Inferior parietal cortex (tissue), 1 donor: ENCODE results near the gene RGS7.
"Not testable (repeated sequence)": the region's sequence is repeated elsewhere in the genome, so short reads cannot be mapped to it uniquely, and the experiment has no call there.

Source experiments
- DNase-seq: peaks from one replicate; pipeline ENCODE4 v3.0.0-alpha.2; 2016; ENCODE audit errors: extremely low spot score

Gene RGS7

DNA sequence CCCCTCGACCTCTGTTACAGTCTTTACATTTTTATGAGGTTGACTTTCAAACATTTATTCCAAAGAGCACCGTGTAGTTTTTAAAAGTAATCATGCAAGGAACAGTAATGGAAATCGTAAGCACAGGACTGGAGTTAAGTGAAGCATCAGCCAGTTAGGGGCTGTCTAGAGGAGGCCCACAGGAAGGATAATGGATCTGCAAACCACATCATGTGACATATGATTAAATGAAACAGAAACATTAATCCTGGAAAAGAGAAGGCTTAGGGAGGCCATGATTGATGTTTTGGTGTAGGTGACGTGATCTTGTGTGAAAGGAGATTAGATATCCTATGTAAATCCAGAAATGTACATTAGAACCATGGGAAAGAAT is 25.0 kb downstream of the RGS7 start:
- DNase-seq, result no peak

DNA sequence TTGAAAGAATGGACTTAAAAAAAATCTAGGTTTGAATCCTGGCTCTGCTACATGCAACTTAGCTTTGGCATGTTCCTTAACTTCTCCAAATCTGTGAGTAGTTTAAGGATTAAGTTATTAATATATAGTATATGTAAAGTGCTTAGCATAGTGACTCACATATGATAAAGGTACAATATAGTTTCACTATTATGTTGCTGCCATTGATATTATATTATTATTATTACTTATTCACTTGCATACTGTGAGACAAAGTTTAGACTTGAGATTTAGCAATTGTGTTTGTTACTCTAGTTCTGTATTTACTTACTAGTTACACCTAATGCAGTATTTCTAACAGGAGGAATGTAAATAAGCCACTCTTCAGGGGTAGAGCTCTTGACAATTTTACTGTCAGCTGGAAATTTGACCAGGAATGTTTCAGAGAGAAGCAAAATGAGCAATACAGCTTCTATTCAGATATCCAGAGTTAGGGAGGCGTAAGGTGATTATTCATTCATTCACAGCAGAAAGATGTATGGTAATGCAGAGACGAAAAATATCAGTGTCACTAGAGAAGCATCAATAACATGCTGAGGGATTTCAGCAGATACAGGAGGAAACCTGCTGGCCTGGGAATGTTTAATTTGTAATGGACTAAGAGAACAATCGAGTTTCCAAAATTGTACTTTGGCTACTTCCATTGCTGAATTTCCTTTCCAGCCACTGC is 25.5 kb downstream of the RGS7 start:
- no peak for DNase-seq

DNA sequence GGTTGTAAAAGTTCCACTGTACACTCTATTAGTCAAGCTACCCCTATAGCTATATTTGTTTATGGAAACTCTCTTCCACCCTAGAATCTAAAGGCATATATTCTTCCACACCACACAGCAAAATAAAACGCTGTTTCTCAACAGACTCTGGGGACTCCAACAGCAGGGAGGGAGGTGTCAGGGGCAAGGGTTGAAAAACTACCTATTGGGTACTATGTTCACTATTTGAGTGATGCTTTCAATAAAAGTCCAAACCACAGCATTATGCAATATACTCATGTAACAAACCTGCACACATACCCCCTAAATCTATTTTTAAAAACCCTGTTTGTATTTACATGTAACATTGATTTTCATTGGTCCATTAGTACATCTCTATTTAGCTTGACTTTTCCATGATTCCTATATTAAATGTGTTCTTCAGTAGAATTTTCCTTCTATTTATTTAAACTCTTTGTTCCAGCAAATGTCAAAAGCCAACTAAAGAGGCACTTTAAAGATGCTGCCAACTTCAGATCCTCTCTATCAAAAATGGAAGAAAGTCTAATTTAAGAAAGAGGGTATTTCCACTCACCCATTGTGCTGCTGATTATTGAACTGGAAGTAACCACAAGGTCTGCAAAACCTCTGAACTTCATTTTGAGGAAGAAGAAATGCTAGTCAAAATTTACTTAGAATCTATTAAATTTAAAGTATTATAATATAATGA is 26.2 kb downstream of the RGS7 start:
- DNase-seq, result no peak

DNA sequence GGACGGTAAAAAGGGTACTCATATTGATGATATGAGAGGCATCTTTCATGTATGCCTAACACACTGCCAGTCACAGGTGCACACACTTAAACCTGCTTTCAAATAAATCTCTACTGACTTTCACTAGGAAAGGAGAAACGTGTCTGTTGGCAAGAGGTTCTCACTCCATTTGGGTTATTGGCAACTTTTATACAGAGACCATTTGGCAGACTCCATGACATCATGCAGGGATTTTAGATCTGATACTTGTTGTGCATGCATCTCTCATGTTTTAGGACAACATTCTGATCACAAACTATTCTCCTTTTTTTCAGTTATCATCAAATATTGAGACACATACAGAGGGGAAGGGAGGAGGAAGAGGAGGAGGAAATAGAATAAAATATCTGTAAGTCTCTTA is 31.5 kb downstream of the RGS7 start:
- no peak for DNase-seq

- DNase-seq, result no peak
These were observed 33.4 kb downstream of the RGS7 start for GRCh38 chr1:241323514-241324195.

DNA sequence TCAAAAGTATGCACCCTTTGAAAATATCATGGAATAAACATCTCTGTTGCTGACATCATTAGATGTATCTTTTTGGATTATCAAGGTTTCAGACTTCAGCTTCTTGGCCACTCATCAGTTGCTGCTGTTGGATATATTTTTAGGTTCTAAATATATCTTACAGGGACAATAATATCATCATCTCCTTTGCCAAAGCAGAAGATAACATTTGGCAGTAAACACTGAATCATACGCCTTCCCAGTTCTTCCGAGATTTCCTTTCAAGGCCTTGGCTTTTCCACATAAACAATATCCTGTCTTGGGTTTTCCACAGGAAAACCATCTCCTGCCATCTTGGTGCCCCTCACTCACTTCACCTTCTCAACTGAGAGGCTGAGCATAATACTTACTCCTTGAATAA is 39.3 kb downstream of the RGS7 start:
- DNase-seq, result no peak

DNA sequence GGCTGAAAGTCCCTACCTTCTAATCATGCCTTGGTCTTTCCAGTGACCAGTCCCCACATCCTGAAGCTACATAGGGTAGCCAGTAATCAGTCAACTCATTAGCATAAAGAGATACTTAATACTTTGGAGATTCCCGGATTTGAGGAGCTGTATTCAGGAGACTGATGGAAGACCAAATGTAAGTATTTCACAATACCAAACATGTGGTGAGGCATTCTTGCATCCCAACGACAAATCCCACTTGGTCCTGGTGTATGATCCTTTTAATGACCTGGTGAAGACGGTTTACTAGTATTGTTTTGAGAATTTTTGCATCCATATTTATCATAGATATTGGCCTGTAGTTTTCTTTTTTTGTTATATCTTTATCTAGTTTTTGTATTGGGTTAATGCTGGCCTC is 40.6 kb downstream of the RGS7 start:
- DNase-seq, result no peak

- DNase-seq, result no peak
These were observed 45.8 kb downstream of the RGS7 start for GRCh38 chr1:241311056-241311746.

- DNase-seq, result no peak
These were observed 46.6 kb downstream of the RGS7 start for GRCh38 chr1:241310451-241310850.

DNA sequence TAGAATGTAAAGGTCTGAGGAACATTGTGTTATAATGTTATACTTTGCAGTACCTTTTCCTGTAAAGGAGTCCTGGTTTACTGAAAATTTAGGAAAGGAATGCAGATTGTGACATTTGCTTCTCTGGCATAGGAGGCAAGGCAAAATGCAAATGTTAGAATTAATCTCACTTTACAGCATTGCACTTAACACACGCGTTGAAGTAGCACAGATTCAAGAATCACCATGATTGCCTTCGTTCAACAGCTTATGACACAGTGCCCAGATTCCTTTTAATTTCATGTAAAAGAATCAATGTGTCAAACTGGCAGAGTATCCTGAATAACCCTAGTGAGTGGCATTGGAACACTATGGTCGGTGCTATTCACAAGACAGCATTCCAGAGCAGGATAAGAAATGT is 47.4 kb downstream of the RGS7 start:
- DNase-seq, result no peak

DNA sequence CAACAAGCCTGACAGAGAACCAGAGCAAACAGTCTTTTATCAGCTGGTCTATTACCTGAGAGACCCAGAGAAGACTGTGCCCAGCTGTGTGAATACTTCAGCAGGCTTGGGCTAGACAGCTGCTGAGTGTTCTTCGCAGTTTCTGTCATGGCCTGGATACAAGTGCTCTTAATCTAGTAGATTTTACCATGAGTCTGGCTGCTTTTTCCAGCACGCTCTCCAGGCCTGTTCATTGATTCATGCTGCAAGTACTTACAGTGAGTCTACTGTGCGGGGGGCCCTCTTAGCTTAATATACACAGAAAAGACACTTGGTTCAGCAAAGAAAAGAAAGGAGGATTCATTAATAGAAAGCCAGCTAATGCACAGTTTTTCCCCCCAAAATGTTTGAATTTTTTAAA is 48.5 kb downstream of the RGS7 start:
- DNase-seq, result no peak

DNA sequence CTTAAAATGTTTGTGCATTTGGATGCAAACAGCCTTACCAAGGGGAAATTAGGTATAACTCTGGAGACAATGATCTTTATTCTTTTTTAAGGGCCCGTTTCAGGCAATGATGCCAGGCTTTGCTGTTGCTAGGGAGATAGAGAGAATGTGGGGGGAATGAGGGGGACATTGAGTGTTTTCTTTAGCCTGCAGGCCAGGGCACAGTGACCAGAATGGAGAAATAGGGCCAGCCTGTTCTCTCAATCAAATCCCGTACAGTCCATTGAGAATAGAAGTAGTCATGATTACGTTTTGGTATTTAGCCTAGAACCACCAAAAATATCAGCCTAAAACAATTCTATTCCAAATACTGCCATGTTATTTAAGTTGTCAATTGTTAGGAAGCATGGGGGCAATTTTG is 49.0 kb downstream of the RGS7 start:
- DNase-seq, result no peak

DNA sequence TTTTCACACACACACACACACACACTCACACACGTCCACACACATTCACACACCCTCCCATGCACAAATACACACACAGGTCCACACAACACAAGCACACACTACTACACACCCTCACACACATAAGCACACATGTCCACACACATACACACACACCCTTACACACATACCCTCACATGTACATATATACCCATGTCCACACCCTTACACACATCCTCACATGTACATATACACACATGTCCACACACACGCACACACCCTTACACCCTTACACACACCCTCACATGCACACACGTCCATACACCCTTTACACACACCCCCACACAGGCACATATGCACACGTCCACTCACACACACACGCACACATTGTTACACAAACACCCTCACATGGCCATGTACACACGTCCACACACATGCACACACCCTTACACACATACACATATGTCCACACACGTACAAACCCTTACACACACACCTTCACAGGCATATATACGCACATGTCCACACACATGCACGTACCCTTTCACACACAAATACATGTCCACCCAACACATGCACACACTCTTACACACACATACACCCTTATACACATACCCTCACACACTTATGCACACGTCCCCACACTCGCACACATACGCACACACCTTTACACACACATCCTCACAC is 50.7 kb downstream of the RGS7 start:
- DNase-seq, result no peak

DNA sequence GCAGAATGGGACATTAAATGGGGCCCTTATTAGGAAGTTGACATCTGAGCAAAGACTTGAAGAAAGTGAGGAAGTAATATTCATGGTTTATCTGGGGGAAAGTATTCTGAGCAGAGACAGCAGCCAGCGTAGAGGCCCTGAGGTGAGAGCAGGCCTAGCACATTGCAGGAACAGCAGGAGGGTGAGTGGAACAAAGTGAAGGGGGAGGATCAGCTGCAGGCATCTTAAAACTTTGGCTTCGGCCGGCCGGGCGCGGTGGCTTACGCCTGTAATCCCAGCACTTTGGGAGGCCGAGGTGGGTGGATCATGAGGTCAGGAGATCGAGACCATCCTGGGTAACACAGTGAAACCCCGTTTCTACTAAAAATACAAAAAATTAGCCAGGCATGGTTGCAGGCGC is 55.0 kb downstream of the RGS7 start:
- not testable (repeated sequence) for DNase-seq

DNA sequence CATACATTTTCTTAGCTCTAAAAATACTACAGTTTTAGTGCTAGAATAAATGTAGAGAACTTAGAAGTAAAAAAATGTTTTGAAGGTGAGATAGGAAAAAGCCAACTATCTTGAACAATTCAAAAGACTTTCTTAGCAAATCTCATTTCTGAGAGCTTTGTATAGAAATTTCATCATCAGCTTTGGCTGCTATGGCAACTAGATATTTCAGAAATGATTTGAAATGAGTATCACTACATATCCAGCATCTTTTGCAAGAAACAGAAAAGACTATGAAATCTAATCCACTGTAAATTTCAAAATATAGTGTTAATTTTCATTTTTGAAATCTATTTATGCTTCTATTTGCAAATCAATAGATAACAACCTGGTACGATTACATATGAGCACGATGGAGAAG is 57.7 kb downstream of the RGS7 start:
- no peak for DNase-seq

GRCh38 chr1:241292973-241293372 is 64.0 kb downstream of the RGS7 start:
- DNase-seq, result no peak

DNA sequence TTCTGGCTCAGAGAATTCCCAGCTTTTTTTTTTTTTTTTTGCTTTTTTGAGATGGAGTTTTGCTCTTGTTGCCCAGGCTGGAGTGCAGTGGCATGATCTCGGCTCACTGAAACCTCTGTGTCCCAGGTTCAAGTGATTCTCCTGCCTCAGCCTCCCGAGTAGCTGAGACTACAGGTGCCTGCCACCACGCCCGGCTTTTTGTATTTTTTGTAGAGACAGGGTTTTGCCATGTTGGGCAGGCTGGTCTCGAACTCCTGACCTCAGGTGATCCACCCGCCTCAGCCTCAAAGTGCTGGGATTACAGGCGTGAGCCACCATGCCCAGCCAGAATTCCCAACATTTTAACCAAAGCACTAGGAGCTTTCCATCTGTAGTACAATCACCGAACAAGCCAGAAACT is 65.5 kb downstream of the RGS7 start:
- DNase-seq, result not testable (repeated sequence)

DNA sequence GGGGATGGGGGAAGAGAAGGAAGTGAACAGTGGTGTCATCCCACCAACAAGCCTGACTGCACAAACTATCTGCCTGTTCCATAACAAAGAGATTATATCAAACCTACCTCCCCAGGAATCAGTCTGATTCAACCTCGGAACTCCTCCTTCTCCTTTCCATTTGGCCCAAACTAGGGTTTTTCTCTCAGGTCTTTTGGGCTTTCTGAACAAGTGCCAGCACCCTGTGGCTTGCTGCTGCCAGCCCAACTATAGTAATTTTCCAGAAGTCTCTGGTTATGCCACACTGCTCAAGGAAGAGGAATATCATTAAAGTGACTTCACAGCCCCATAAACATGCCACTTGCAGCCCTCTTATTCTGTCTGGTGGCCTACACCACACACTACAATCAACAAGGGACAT is 70.5 kb downstream of the RGS7 start:
- no peak for DNase-seq

DNA sequence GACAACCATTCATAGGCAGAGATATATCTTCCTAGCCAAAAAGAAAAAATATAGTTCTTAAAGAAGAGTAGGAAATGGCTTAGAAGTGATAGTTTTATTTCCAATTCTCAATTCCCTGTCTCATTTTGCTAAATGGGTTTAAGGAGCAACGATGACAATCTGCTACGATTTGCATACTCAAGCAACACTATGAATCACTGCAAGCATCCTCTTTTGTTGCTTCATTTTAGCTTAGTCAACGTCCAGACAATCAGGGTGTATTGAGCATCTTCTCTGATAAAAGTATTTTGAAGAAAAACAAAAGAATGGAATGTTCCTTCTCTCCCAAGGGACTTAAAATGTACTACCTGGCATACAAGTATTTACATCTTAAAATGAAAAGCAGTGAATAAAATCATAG is 80.6 kb downstream of the RGS7 start:
- no peak for DNase-seq

DNA sequence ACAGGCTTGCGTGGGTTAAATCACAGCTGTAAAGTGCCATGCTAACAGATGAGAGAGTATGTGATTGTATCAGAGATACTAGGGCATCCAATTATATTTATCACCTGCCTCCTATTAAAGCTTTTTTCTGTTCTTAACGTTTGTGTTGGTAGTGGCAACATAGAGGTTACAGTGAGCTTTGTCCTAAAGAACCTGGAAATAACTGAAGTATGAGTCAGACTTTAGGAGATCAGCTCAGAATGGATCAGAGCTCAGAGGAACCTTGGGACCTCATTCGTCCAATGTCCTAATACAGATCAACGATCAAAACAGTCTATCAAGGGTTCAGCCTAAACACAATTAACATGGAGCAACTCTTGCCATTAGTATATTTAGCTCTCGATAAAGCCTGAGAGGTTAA is 81.0 kb downstream of the RGS7 start:
- no peak for DNase-seq

DNA sequence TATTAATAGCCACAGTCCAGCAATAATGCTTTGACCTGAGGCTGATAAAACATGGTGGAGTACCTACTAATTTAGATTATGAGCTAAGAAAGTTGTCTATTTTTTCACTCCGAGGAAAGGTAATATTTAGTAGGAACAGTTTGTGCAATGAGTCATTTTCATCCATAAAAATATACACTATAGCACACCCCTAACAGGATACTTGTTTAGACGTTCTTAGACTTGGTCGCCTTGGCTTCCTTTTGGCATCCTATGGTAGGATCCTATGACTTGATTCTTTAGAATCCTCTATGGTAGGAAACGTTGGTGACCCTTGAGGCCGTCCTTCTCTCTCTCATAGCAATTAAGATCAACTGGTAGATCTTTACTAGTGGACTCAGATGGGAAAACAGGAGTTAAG is 81.8 kb downstream of the RGS7 start:
- DNase-seq, result no peak

GRCh38 chr1:241274693-241275092 is 82.3 kb downstream of the RGS7 start:
- DNase-seq, result no peak
